H9 (cell line): Measurements from ENCODE around the gene POLE2. TPM values are rescaled to one million over a fixed set of nuclear protein-coding genes. Genes with fewer than 3 reads are reported as not detected.

ENCODE experiments used
- DNase-seq: peaks from one replicate; pipeline ENCODE4 v3.0.0-alpha.2; 2017
- H2AFZ ChIP-seq: one replicate; pipeline ENCODE4 v1.6.1; 2013; ENCODE audit warnings: mild to moderate bottlenecking, low read length, control low read depth, moderate library complexity
- H2AK5ac ChIP-seq: 2 replicates; pipeline ENCODE4 v1.6.1; 2013; ENCODE audit warnings: low read length, control low read depth, mixed read lengths; ENCODE audit not compliant: insufficient read length
- H2BK120ac ChIP-seq: one replicate; pipeline ENCODE4 v1.6.1; 2013; ENCODE audit warnings: low read depth, mild to moderate bottlenecking, low read length, control low read depth, inconsistent platforms; ENCODE audit not compliant: poor library complexity, severe bottlenecking
- H2BK12ac ChIP-seq: 2 replicates; pipeline ENCODE4 v1.6.1; 2013; ENCODE audit warnings: low read length, control low read depth, mixed read lengths, low read depth; ENCODE audit not compliant: insufficient read length
- H2BK15ac ChIP-seq: 2 replicates; pipeline ENCODE4 v1.6.1; 2013; ENCODE audit warnings: low read depth, low read length, control low read depth
- H2BK20ac ChIP-seq: one replicate; pipeline ENCODE4 v1.6.1; 2013; ENCODE audit warnings: low read depth, mild to moderate bottlenecking, low read length, control low read depth, inconsistent platforms; ENCODE audit not compliant: poor library complexity, severe bottlenecking
- H2BK5ac ChIP-seq: 2 replicates; pipeline ENCODE4 v1.6.1; 2013; ENCODE audit warnings: low read length, control low read depth, mixed read lengths; ENCODE audit not compliant: insufficient read length
- H3K14ac ChIP-seq: 2 replicates; pipeline ENCODE4 v1.6.1; 2013; ENCODE audit warnings: low read length, control low read depth; ENCODE audit not compliant: insufficient read depth
- H3K18ac ChIP-seq: 2 replicates; pipeline ENCODE4 v1.6.1; 2013; ENCODE audit warnings: low read depth, mild to moderate bottlenecking, mixed read lengths, low read length, control low read depth; ENCODE audit not compliant: insufficient read length
- H3K23ac ChIP-seq: 2 replicates; pipeline ENCODE4 v1.6.1; 2013; ENCODE audit warnings: low read length, control low read depth, mixed read lengths, low read depth; ENCODE audit not compliant: insufficient read length
- H3K23me2 ChIP-seq: 2 replicates; pipeline ENCODE4 v1.6.1; 2013; ENCODE audit warnings: low read depth, mild to moderate bottlenecking, mixed read lengths, low read length, control low read depth; ENCODE audit not compliant: insufficient read length, poor library complexity, severe bottlenecking
- H3K27ac ChIP-seq: 2 replicates; pipeline ENCODE4 v1.5.1; 2013; ENCODE audit warnings: low read length, control low read depth, mixed read lengths, low read depth; ENCODE audit not compliant: insufficient read length
- H3K27me3 ChIP-seq: 2 replicates; pipeline ENCODE4 v1.6.1; 2013; ENCODE audit warnings: low read length, control low read depth, inconsistent platforms; ENCODE audit not compliant: insufficient read depth
- H3K4ac ChIP-seq: 2 replicates; pipeline ENCODE4 v1.6.1; 2013; ENCODE audit warnings: low read depth, mild to moderate bottlenecking, control low read depth, inconsistent platforms, low read length, moderate library complexity
- H3K4me1 ChIP-seq: 2 replicates; pipeline ENCODE4 v1.6.1; 2013; ENCODE audit warnings: low read length, control low read depth, inconsistent platforms; ENCODE audit not compliant: insufficient read depth
- H3K4me2 ChIP-seq: 2 replicates; pipeline ENCODE4 v1.6.1; 2013; ENCODE audit warnings: low read length, control low read depth, mixed read lengths; ENCODE audit not compliant: insufficient read length, insufficient read depth
- H3K56ac ChIP-seq: 2 replicates; pipeline ENCODE4 v1.6.1; 2013; ENCODE audit warnings: low read depth, mild to moderate bottlenecking, mixed read lengths, low read length, control low read depth; ENCODE audit not compliant: insufficient read length
- H3K79me1 ChIP-seq: 2 replicates; pipeline ENCODE4 v1.6.1; 2013; ENCODE audit warnings: low read depth, mild to moderate bottlenecking, moderate library complexity, low read length, control low read depth, inconsistent platforms; ENCODE audit not compliant: insufficient read depth, poor library complexity, severe bottlenecking
- H3K79me2 ChIP-seq: 2 replicates; pipeline ENCODE4 v1.6.1; 2013; ENCODE audit warnings: low read length, control low read depth, inconsistent platforms; ENCODE audit not compliant: insufficient read depth
- H3K9ac ChIP-seq: 2 replicates; pipeline ENCODE4 v1.6.1; 2013; ENCODE audit warnings: low read length, control low read depth, mixed read lengths; ENCODE audit not compliant: insufficient read length; ENCODE audit errors: extremely low read depth
- H3K9me3 ChIP-seq: one replicate; pipeline ENCODE4 v1.6.1; 2013; ENCODE audit warnings: low read depth, low read length, inconsistent platforms; ENCODE audit not compliant: control insufficient read depth
- H3T11ph ChIP-seq: one replicate; pipeline ENCODE4 v1.6.1; 2013; ENCODE audit warnings: mild to moderate bottlenecking, low read length, control low read depth, inconsistent platforms
- H4K20me1 ChIP-seq: one replicate; pipeline ENCODE4 v1.6.1; 2013; ENCODE audit not compliant: control insufficient read depth, insufficient read length, insufficient read depth
- H4K5ac ChIP-seq: 2 replicates; pipeline ENCODE4 v1.6.1; 2013; ENCODE audit warnings: low read depth, mild to moderate bottlenecking, mixed read lengths, low read length, control low read depth; ENCODE audit not compliant: insufficient read length
- H4K8ac ChIP-seq: replicated peaks from 2 replicates; pipeline ENCODE4 v1.6.1; 2013; ENCODE audit warnings: low read length, control low read depth, mixed read lengths, low read depth; ENCODE audit not compliant: insufficient read length
- H4K91ac ChIP-seq: 2 replicates; pipeline ENCODE4 v1.6.1; 2013; ENCODE audit warnings: low read depth, mild to moderate bottlenecking, moderate library complexity, mixed read lengths, low read length, control low read depth; ENCODE audit not compliant: insufficient read length
- H3K27ac Mint-ChIP-seq, 3 experiments: 2 replicates in 2 of 3; 3 replicates in 1 of 3; pipeline ENCODE4 v1.8.0; 2020 to 2021; ENCODE audit warnings: mixed read lengths in 3 of 3, mild to moderate bottlenecking in 1 of 3, moderate library complexity in 1 of 3
- H3K27me3 Mint-ChIP-seq: 2 replicates; pipeline ENCODE4 v1.8.0; 2021; ENCODE audit warnings: low read depth, mild to moderate bottlenecking, moderate library complexity, mixed read lengths
- H3K36me3 Mint-ChIP-seq, 3 experiments: 2 replicates in 2 of 3; 3 replicates in 1 of 3; pipeline ENCODE4 v1.8.0; 2020 to 2021; ENCODE audit warnings: low read depth in 3 of 3, mixed read lengths in 3 of 3; ENCODE audit not compliant: insufficient read depth in 1 of 3
- H3K4me1 Mint-ChIP-seq, 2 experiments: 2 replicates each; pipeline ENCODE4 v1.8.0; 2020; ENCODE audit warnings: mixed read lengths in 2 of 2
- H3K4me3 Mint-ChIP-seq, 2 experiments: 2 replicates in 1 of 2; 3 replicates in 1 of 2; pipeline ENCODE4 v1.8.0; 2020 to 2021; ENCODE audit warnings: mild to moderate bottlenecking in 2 of 2, mixed read lengths in 2 of 2, moderate library complexity in 1 of 2
- H3K9me3 Mint-ChIP-seq, 2 experiments: 2 replicates in 1 of 2; 3 replicates in 1 of 2; pipeline ENCODE4 v1.8.0; 2020; ENCODE audit warnings: mild to moderate bottlenecking in 2 of 2, mixed read lengths in 2 of 2, moderate library complexity in 1 of 2
- CTCF ChIP-seq: fragments of 200-600 bp; sonication (generic); conservative IDR thresholded peaks from 3 replicates; pipeline ENCODE4 v1.8.0; 2021; ENCODE audit warnings: antibody characterized with exemption, mild to moderate bottlenecking
- WGBS: extraction: QIAGEN DNeasy Blood & Tissue Kit; methylation state at CpG from one replicate; pipeline ENCODE4 v1.1.7; 2013; ENCODE audit warnings: missing lambda C conversion rate, low lambda C conversion rate, mixed read lengths; ENCODE audit not compliant: insufficient read length; ENCODE audit errors: extremely low coverage; 5-methylcytosine and 5-hydroxymethylcytosine counted together
- total RNA-seq: library from RNA; stranded (reverse); gene quantifications from 2 replicates; pipeline ENCODE4 v1.2.1, GENCODE V29; 2021

POLE2 gene
- total RNA-seq, 1 experiment from 2014 or later: 25.7 TPM

GRCh38 chr14:49640540-49641417, 47.2 kb downstream of the POLE2 start:
- H3K18ac ChIP-seq: no peak overlapping the region
- no CpG with 5 or more reads among the region's 7 CpGs for WGBS
- Mint-ChIP-seq H3K27ac (peak overlapping the region in 1 of 3 experiments; percentile 46; a peak in 2 of 7 replicates), H3K9me3 (no peaks in the 10 kb centered on the region), H3K4me1 (peaks cover 4 to 20% of the 10 kb centered on the region in 2 experiments), H3K36me3 (peaks cover 18 to 47% (median 19%) of the 10 kb centered on the region in 3 experiments; a peak in 6 of 7 replicates), H3K4me3 (no peak overlapping the region), H3K27me3 (no peaks in the 10 kb centered on the region)
- H4K20me1 ChIP-seq: no peaks in the 10 kb centered on the region
- no peak overlapping the region for H4K5ac ChIP-seq
- H4K8ac ChIP-seq: no peak overlapping the region
- no peak overlapping the region for H3K14ac ChIP-seq
- no peak for DNase-seq
- H3K9me3 ChIP-seq: no peaks in the 10 kb centered on the region
- peaks cover 8% of the 10 kb centered on the region for H3K79me1 ChIP-seq
- H2BK120ac ChIP-seq: no peak overlapping the region
- H3K27me3 ChIP-seq: no peaks in the 10 kb centered on the region
- H3K23ac ChIP-seq: no peak overlapping the region
- TF ChIP-seq CTCF: no peak
- no peak overlapping the region for H3K4ac ChIP-seq
- H2AFZ ChIP-seq: no peak overlapping the region
- no peak overlapping the region for H3K27ac ChIP-seq
- no peak overlapping the region for H2BK15ac ChIP-seq
- H3T11ph ChIP-seq: no peak overlapping the region
- H2BK5ac ChIP-seq: no peak overlapping the region
- H2AK5ac ChIP-seq: no peak overlapping the region
- no peak overlapping the region for H4K91ac ChIP-seq
- H2BK12ac ChIP-seq: no peak overlapping the region
- no peak overlapping the region for H3K56ac ChIP-seq
- no peak overlapping the region for H2BK20ac ChIP-seq
- no peaks in the 10 kb centered on the region; the same call in 1 of the 2 replicates for H3K4me1 ChIP-seq
- H3K23me2 ChIP-seq: no peaks in the 10 kb centered on the region
- peaks cover 4% of the 10 kb centered on the region; the same call in 1 of the 2 replicates for H3K79me2 ChIP-seq
- H3K4me2 ChIP-seq: no peak overlapping the region
- H3K9ac ChIP-seq: no peak overlapping the region
